GM23248 (cell line): ENCODE measurements around the gene C19orf67. TPM values are rescaled to one million over a fixed set of nuclear protein-coding genes. Genes with fewer than 3 reads are reported as not detected.

Experiments
- DNase-seq: peaks from one replicate; pipeline ENCODE4 v3.0.0-alpha.2; 2015
- H2AFZ ChIP-seq: fragments of 200-600 bp; sonication (generic); 2 replicates; pipeline ENCODE4 v1.6.1; 2016; ENCODE audit warnings: antibody characterized with exemption
- H3F3A ChIP-seq: fragments of 200-600 bp; sonication (generic); 2 replicates; pipeline ENCODE4 v1.6.1; 2016; ENCODE audit warnings: mild to moderate bottlenecking, antibody characterized with exemption, mixed run types; ENCODE audit not compliant: insufficient read depth
- H3K27ac ChIP-seq: fragments of 200-600 bp; sonication (generic); 2 replicates; pipeline ENCODE4 v1.5.1; 2016; ENCODE audit warnings: mild to moderate bottlenecking
- H3K27me3 ChIP-seq: fragments of 200-600 bp; sonication (generic); replicated peaks from 2 replicates; pipeline ENCODE4 v1.6.1; 2016; ENCODE audit warnings: mild to moderate bottlenecking; ENCODE audit not compliant: insufficient read depth
- H3K36me3 ChIP-seq: fragments of 200-600 bp; sonication (generic); 2 replicates; pipeline ENCODE4 v1.6.1; 2016; ENCODE audit warnings: low read depth, mild to moderate bottlenecking
- H3K4me1 ChIP-seq: fragments of 200-600 bp; sonication (generic); 2 replicates; pipeline ENCODE4 v1.6.1; 2016; ENCODE audit warnings: mild to moderate bottlenecking; ENCODE audit not compliant: insufficient read depth
- H3K4me2 ChIP-seq: fragments of 200-600 bp; sonication (generic); one replicate; pipeline ENCODE4 v1.6.1; 2016; ENCODE audit warnings: mild to moderate bottlenecking; ENCODE audit not compliant: unreplicated experiment
- H3K4me3 ChIP-seq: fragments of 200-600 bp; sonication (generic); 2 replicates; pipeline ENCODE4 v1.5.1; 2016; ENCODE audit warnings: mild to moderate bottlenecking
- H3K79me2 ChIP-seq: fragments of 200-600 bp; sonication (generic); 2 replicates; pipeline ENCODE4 v1.6.1; 2016; ENCODE audit warnings: mild to moderate bottlenecking; ENCODE audit not compliant: insufficient read depth
- H3K9ac ChIP-seq: fragments of 200-600 bp; sonication (generic); 2 replicates; pipeline ENCODE4 v1.6.1; 2016; ENCODE audit warnings: mild to moderate bottlenecking
- H3K9me2 ChIP-seq: fragments of 200-600 bp; sonication (generic); 2 replicates; pipeline ENCODE4 v1.6.1; 2016; ENCODE audit warnings: mixed run types, mild to moderate bottlenecking, moderate library complexity; ENCODE audit not compliant: insufficient read depth
- H3K9me3 ChIP-seq: fragments of 200-600 bp; sonication (generic); one replicate; pipeline ENCODE4 v1.6.1; 2017; ENCODE audit warnings: low read depth
- H4K20me1 ChIP-seq: fragments of 200-600 bp; sonication (generic); 2 replicates; pipeline ENCODE4 v1.6.0; 2016; ENCODE audit not compliant: insufficient read depth
- EZH2 ChIP-seq: fragments of 200-600 bp; sonication (generic); IDR thresholded peaks from 2 replicates; pipeline ENCODE4 v1.6.1; 2018; ENCODE audit warnings: antibody characterized with exemption, mild to moderate bottlenecking; ENCODE audit not compliant: insufficient read depth, poor library complexity, severe bottlenecking
- EZH2phosphoT487 ChIP-seq: fragments of 200-600 bp; sonication (generic); IDR thresholded peaks from 2 replicates; pipeline ENCODE4 v1.6.1; 2018; ENCODE audit warnings: antibody characterized with exemption, moderate library complexity, mild to moderate bottlenecking, low read depth; ENCODE audit not compliant: insufficient read depth
- WGBS, 2 experiments: methylation state at CpG; one replicate each; pipeline ENCODE4 v1.1.6; 2015 to 2017; ENCODE audit warnings: low lambda C conversion rate in 2 of 2, low coverage in 1 of 2; ENCODE audit errors: missing lambda C conversion rate in 2 of 2; 5-methylcytosine and 5-hydroxymethylcytosine counted together
- in situ Hi-C: fragments of 300-500 bp; cut with MboI; formaldehyde crosslinking; loops from 2 replicates; pipeline ENCODE4 v1.15.0; 2020
- polyA plus RNA-seq: library from polyadenylated mRNA; unstranded; fragments of >200 nt; fragmentation: Nextera tagmentation; extraction: Ambion mirVana; gene quantifications from 2 replicates; pipeline ENCODE4 v1.2.1, GENCODE V29; 2016
- total RNA-seq: library from RNA; depleted of rRNA; stranded (reverse); fragments of >200 nt; shearing (Covaris generic); gene quantifications from 2 replicates; pipeline ENCODE4 v1.2.3, GENCODE V29; 2014

Gene C19orf67
- total and polyA plus RNA-seq, 2 experiments from 2014 or later = not detected

GRCh38 chr19:14078411-14078810, 7.2 kb downstream of the C19orf67 start:
- no peaks in the 10 kb centered on the region for H3F3A ChIP-seq
- in situ Hi-C loops = loop anchor here (10.0 kb wide), 1 partner anchor 194 kb away; no protein-coding TSS in a partner anchor
- H3K27ac ChIP-seq = no peak overlapping the region
- no peaks in the 10 kb centered on the region for H4K20me1 ChIP-seq
- H3K4me2 ChIP-seq = no peak overlapping the region
- H3K36me3 ChIP-seq = no peaks in the 10 kb centered on the region
- H3K9me2 ChIP-seq = no peaks in the 10 kb centered on the region
- H3K4me3 ChIP-seq = no peak overlapping the region
- H3K9ac ChIP-seq = no peak overlapping the region
- no peak for TF ChIP-seq EZH2
- TF ChIP-seq EZH2phosphoT487 = no peak
- peak; percentile 47 for DNase-seq
- H3K9me3 ChIP-seq = no peaks in the 10 kb centered on the region
- peaks cover 12% of the 10 kb centered on the region for H3K4me1 ChIP-seq
- WGBS, 2 experiments = 17 to 26% methylated on average over 2 of the region's 2 CpGs
- no peak overlapping the region for H2AFZ ChIP-seq
- no peaks in the 10 kb centered on the region for H3K27me3 ChIP-seq
- H3K79me2 ChIP-seq = peaks cover 18% of the 10 kb centered on the region

GRCh38 chr19:14073925-14074838, 11.4 kb downstream of the C19orf67 start:
- Histone ChIP-seq H3K9me2 (no peaks in the 10 kb centered on the region), H3K4me3 (peak overlapping the region; percentile 92), H4K20me1 (no peaks in the 10 kb centered on the region), H3K79me2 (no peaks in the 10 kb centered on the region; the same call in 1 of the 2 replicates), H3K4me1 (peaks cover 6% of the 10 kb centered on the region), H3K9me3 (no peaks in the 10 kb centered on the region), H2AFZ (peak overlapping the region; percentile 97), H3K27ac (peak overlapping the region; percentile 40), H3K27me3 (no peaks in the 10 kb centered on the region), H3K4me2 (peak overlapping the region; percentile 95), H3K9ac (peak overlapping the region; percentile 76), H3K36me3 (no peaks in the 10 kb centered on the region), H3F3A (no peaks in the 10 kb centered on the region)
- WGBS, 2 experiments = 1 to 2% methylated on average over 40 to 44 of the region's 44 CpGs
- peak; percentile 59 for DNase-seq
- in situ Hi-C loops = loop anchor here (10.0 kb wide), 1 partner anchor 189 kb away; no protein-coding TSS in a partner anchor
- TF ChIP-seq EZH2phosphoT487 (no peak), EZH2 (no peak)

- no peaks in the 10 kb centered on the region for H3K79me2 ChIP-seq
- peaks cover 6% of the 10 kb centered on the region for H3K4me1 ChIP-seq
- 1% methylated on average over 52 to 56 of the region's 106 CpGs for WGBS, 2 experiments
- DNase-seq = peak; percentile 92
- H3K27me3 ChIP-seq = no peaks in the 10 kb centered on the region
- no peaks in the 10 kb centered on the region for H3F3A ChIP-seq
- peak overlapping the region; percentile 92 for H3K4me3 ChIP-seq
- no peaks in the 10 kb centered on the region for H3K9me3 ChIP-seq
- no peaks in the 10 kb centered on the region for H3K36me3 ChIP-seq
- peak overlapping the region; percentile 97 for H2AFZ ChIP-seq
- in situ Hi-C loops = loop anchor here (10.0 kb wide), 1 partner anchor 189 kb away; no protein-coding TSS in a partner anchor
- H4K20me1 ChIP-seq = no peaks in the 10 kb centered on the region
- H3K9ac ChIP-seq = peak overlapping the region; percentile 76
- no peaks in the 10 kb centered on the region for H3K9me2 ChIP-seq
- peak overlapping the region; percentile 40 for H3K27ac ChIP-seq
- no peak for TF ChIP-seq EZH2phosphoT487
- H3K4me2 ChIP-seq = peak overlapping the region; percentile 95
Observed at GRCh38 chr19:14073261-14073924, 12.2 kb downstream of the C19orf67 start.

- H3K36me3 ChIP-seq = no peaks in the 10 kb centered on the region
- H2AFZ ChIP-seq = peak within 1 kb of the TSS; percentile 97
- H3K79me2 ChIP-seq = no peaks in the 10 kb centered on the region
- H3K27me3 ChIP-seq = no peaks in the 10 kb centered on the region
- in situ Hi-C loops = loop anchor here (10.0 kb wide), 1 partner anchor 188 kb away; no protein-coding TSS in a partner anchor
- peak within 1 kb of the TSS; percentile 95 for H3K4me2 ChIP-seq
- WGBS, 2 experiments = 3% methylated on average over 32 to 36 of the region's 51 CpGs
- no peak for TF ChIP-seq EZH2phosphoT487
- no peak for TF ChIP-seq EZH2
- H3K4me1 ChIP-seq = peaks cover 6% of the 10 kb centered on the region
- H3K4me3 ChIP-seq = peak within 1 kb of the TSS; percentile 92
- no peaks in the 10 kb centered on the region for H3K9me3 ChIP-seq
- peak within 1 kb of the TSS; percentile 40 for H3K27ac ChIP-seq
- peak; percentile 62 for DNase-seq
- H3K9ac ChIP-seq = peak within 1 kb of the TSS; percentile 76
- H3K9me2 ChIP-seq = no peaks in the 10 kb centered on the region
- H3F3A ChIP-seq = no peaks in the 10 kb centered on the region
- H4K20me1 ChIP-seq = no peaks in the 10 kb centered on the region
Observed at GRCh38 chr19:14072535-14073260, 12.9 kb downstream of the C19orf67 start, which contains the start of gene MISP3. Gene MISP3 (plus strand): TSS chr19:14072786. CDS start chr19:14073310, 524 bp downstream.
